Progenitor cell of endocrine pancreas (in vitro differentiated cells): ENCODE data around the gene ZSWIM6. TPM values are rescaled to one million over a fixed set of nuclear protein-coding genes. Genes with fewer than 3 reads are reported as not detected.

Experiments used
- DNase-seq: peaks from one replicate; pipeline ENCODE4 v3.0.0; 2021; ENCODE audit warnings: low spot score; ENCODE audit not compliant: unreplicated experiment
- H3K27ac Mint-ChIP-seq: 2 replicates; pipeline ENCODE4 v1.8.0; 2021; ENCODE audit warnings: mild to moderate bottlenecking, moderate library complexity, mixed read lengths
- H3K27me3 Mint-ChIP-seq: 2 replicates; pipeline ENCODE4 v1.8.0; 2021; ENCODE audit warnings: mixed read lengths
- H3K36me3 Mint-ChIP-seq: 2 replicates; pipeline ENCODE4 v1.8.0; 2022; ENCODE audit warnings: mixed read lengths; ENCODE audit not compliant: insufficient read depth
- H3K4me1 Mint-ChIP-seq: 2 replicates; pipeline ENCODE4 v1.8.0; 2021; ENCODE audit warnings: low read depth, mixed read lengths
- H3K4me3 Mint-ChIP-seq: 2 replicates; pipeline ENCODE4 v1.8.0; 2021; ENCODE audit warnings: low read depth, mild to moderate bottlenecking, moderate library complexity, mixed read lengths
- H3K9me3 Mint-ChIP-seq: 2 replicates; pipeline ENCODE4 v1.8.0; 2021; ENCODE audit warnings: low read depth, mixed read lengths
- total RNA-seq: library from RNA; stranded (reverse); gene quantifications from 2 replicates; pipeline ENCODE4 v1.2.1, GENCODE V29; 2021
- TF ChIP-seq, protein P1 (sequence below): fragments of 200-600 bp; sonication (generic); IDR thresholded peaks from one replicate; pipeline ENCODE4 v1.5.0; 2021; ENCODE audit warnings: antibody characterized with exemption, mild to moderate bottlenecking; ENCODE audit not compliant: unreplicated experiment

ZSWIM6 gene
- total RNA-seq, 1 donor from 2014 or later: 35.2 TPM

DNA sequence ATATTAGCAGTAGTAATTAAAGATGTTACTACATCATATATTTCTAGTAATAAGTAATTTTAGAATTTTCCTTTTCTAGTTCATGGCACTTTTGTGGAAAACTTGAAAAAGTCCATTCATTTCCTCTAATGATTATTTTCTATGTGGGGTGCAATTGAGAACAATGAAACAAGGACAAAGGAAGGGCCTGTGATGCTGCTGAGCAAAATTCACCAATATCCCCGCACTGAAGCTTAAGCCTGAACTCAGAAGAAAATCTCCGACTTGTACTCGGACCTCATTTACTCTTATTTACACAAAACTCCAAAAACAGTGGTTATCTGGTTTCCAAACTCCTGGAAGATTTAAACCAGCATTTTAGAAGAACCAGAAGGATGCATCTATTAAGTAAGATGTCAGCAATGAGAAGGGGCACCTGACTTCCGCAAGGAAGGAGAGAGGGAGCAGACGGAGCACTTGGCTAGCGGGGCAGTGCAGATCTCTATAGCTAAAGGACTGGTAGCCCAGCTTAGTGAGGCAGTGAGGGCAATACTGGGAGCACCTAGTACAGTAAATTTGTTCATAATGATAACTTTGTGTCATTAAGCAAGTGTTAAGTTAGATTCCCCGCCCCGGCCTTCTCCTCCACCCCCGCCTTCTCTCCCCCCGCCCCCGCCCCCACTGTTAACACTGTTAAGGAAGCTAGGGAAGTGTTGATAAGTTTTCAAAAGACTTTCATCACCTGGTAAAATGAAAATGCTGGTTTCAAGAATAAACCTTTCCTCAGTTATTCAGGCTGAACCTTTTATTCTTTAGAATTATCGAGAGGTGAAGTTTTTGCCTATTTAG lies 123.3 kb downstream of the ZSWIM6 start:
- no peak for DNase-seq
- peaks cover 20% of the 10 kb centered on the region for H3K4me1 Mint-ChIP-seq
- no peak overlapping the region for H3K4me3 Mint-ChIP-seq
- no peaks in the 10 kb centered on the region for H3K27me3 Mint-ChIP-seq
- TF ChIP-seq, protein P1, sequence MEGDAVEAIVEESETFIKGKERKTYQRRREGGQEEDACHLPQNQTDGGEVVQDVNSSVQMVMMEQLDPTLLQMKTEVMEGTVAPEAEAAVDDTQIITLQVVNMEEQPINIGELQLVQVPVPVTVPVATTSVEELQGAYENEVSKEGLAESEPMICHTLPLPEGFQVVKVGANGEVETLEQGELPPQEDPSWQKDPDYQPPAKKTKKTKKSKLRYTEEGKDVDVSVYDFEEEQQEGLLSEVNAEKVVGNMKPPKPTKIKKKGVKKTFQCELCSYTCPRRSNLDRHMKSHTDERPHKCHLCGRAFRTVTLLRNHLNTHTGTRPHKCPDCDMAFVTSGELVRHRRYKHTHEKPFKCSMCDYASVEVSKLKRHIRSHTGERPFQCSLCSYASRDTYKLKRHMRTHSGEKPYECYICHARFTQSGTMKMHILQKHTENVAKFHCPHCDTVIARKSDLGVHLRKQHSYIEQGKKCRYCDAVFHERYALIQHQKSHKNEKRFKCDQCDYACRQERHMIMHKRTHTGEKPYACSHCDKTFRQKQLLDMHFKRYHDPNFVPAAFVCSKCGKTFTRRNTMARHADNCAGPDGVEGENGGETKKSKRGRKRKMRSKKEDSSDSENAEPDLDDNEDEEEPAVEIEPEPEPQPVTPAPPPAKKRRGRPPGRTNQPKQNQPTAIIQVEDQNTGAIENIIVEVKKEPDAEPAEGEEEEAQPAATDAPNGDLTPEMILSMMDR: no peak
- no peaks in the 10 kb centered on the region for H3K9me3 Mint-ChIP-seq
- H3K27ac Mint-ChIP-seq: peak overlapping the region; percentile 89
- no peaks in the 10 kb centered on the region for H3K36me3 Mint-ChIP-seq

DNA sequence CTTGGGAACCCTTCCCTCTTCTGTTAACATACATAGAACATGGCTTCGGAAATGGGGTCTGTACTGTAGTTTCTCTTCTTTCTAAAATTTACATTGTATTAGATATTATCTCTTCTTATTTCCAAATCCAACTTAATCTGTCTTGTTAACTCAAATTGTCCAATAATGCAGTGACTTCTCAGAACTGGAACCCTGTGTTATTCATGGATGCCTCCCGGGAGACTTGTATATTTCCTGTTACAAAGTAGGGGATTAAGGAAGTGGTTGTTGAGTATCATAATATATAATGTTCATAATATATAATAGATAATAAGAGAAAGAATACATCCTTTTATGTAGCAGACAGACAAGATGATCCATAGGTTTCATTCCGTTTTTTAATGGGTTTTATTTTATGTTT lies 128.4 kb downstream of the ZSWIM6 start:
- H3K4me1 Mint-ChIP-seq: peaks cover 28% of the 10 kb centered on the region
- TF ChIP-seq, protein P1: no peak
- H3K4me3 Mint-ChIP-seq: no peak overlapping the region
- DNase-seq: no peak
- no peaks in the 10 kb centered on the region for H3K36me3 Mint-ChIP-seq
- no peaks in the 10 kb centered on the region for H3K27me3 Mint-ChIP-seq
- H3K9me3 Mint-ChIP-seq: no peaks in the 10 kb centered on the region
- no peak overlapping the region for H3K27ac Mint-ChIP-seq

DNA sequence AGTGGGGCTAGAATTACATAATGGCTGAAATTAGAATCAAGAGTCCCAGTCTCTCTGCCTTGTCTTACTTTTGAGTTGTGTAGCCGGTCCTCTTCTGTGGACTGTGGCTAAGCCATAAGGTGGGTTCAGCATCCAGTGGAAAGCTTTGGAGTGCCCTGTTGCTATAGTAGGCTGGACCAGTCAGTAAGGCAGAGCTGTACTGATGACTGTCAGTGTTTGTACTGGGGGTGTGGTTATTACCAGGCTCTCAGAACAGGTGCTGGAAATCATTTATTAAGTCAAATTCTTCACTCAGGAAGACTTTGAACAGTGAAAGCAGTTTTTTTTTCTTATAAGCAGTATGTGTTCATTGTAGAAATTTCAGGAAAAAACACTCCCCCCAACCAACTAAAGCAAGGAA lies 129.4 kb downstream of the ZSWIM6 start:
- no peak overlapping the region for H3K27ac Mint-ChIP-seq
- H3K9me3 Mint-ChIP-seq: no peaks in the 10 kb centered on the region
- TF ChIP-seq, protein P1: no peak
- H3K4me1 Mint-ChIP-seq: peaks cover 28% of the 10 kb centered on the region
- no peak for DNase-seq
- H3K27me3 Mint-ChIP-seq: no peaks in the 10 kb centered on the region
- H3K4me3 Mint-ChIP-seq: no peak overlapping the region
- H3K36me3 Mint-ChIP-seq: no peaks in the 10 kb centered on the region

DNA sequence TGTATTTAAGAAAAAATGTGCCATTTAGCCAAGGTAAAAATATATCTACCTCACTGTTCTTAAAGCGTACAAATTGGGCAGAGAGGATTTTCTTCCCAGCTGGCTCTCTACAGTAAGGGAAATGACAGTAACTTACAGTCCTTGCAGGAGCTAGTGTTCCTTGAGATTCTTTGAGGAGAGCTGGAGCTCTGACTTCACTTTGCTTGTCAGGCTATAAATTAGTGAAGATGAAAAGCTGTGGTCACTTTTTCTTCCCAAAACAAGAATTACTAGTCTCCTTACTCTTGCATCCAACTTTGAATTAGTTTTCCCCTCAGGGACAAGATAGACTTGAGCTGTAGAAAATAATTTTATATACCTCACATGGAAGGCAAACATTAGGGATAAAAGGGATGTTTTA lies 129.9 kb downstream of the ZSWIM6 start:
- Mint-ChIP-seq H3K4me3 (no peak overlapping the region), H3K9me3 (no peaks in the 10 kb centered on the region), H3K36me3 (no peaks in the 10 kb centered on the region), H3K4me1 (peaks cover 30% of the 10 kb centered on the region), H3K27ac (no peak overlapping the region), H3K27me3 (no peaks in the 10 kb centered on the region)
- TF ChIP-seq, protein P1: no peak
- no peak for DNase-seq

DNA sequence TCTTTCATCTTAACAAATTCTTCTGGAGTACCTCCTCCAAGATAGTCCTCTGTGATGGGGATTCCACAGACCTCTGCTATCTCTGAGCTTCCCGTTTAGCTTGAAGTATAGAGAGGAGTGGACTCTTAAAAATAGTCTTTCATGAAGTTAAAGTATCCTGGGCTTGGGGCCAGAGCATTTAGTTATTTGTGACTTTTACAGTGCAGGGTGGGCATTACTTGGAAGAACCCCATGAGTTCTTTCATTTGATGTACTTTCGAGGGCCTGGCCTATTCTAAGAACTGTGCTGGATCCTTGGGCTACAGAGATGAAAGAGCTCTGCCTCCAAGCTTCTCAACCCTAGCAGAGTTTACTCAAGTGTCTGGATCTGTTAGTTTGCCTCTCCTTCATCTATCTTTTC lies 131.5 kb downstream of the ZSWIM6 start:
- Mint-ChIP-seq H3K9me3 (no peaks in the 10 kb centered on the region), H3K27me3 (no peaks in the 10 kb centered on the region), H3K27ac (no peak overlapping the region), H3K4me3 (no peak overlapping the region), H3K36me3 (no peaks in the 10 kb centered on the region), H3K4me1 (peaks cover 33% of the 10 kb centered on the region)
- DNase-seq: no peak
- TF ChIP-seq, protein P1: no peak
